Omental fat pad (tissue), 4 donors: ENCODE results near the gene RGS19. TPM values are rescaled to one million over a fixed set of nuclear protein-coding genes. Genes with fewer than 3 reads are reported as not detected.

Source experiments
- ATAC-seq: fragments of 150-250 bp; one replicate; pipeline ENCODE4 v1.9.1; 2016; ENCODE audit warnings: mild to moderate bottlenecking, moderate library complexity; ENCODE audit not compliant: low FRiP score
- DNase-seq: peaks from one replicate; pipeline ENCODE4 v3.0.0-alpha.2; 2019; ENCODE audit warnings: low spot score
- total RNA-seq, 4 donors: library from RNA; depleted of rRNA; stranded (reverse); fragments of >200 nt; gene quantifications; one replicate each; pipeline ENCODE4 v1.1.0, GENCODE V29; 2016
- TF ChIP-seq, protein P1 (sequence below), 3 donors: fragments of 450-650 bp; IDR thresholded peaks; one replicate each; pipeline ENCODE4 v1.5.1; 2016 to 2017; ENCODE audit warnings: antibody characterized with exemption in 3 of 3, mild to moderate bottlenecking in 3 of 3, moderate library complexity in 2 of 3

RGS19 gene
- total RNA-seq, 4 donors from 2014 or later, result 14.0 to 45.1 (median 29.3) TPM

- peak; percentile 26 for ATAC-seq
- TF ChIP-seq, protein P1, sequence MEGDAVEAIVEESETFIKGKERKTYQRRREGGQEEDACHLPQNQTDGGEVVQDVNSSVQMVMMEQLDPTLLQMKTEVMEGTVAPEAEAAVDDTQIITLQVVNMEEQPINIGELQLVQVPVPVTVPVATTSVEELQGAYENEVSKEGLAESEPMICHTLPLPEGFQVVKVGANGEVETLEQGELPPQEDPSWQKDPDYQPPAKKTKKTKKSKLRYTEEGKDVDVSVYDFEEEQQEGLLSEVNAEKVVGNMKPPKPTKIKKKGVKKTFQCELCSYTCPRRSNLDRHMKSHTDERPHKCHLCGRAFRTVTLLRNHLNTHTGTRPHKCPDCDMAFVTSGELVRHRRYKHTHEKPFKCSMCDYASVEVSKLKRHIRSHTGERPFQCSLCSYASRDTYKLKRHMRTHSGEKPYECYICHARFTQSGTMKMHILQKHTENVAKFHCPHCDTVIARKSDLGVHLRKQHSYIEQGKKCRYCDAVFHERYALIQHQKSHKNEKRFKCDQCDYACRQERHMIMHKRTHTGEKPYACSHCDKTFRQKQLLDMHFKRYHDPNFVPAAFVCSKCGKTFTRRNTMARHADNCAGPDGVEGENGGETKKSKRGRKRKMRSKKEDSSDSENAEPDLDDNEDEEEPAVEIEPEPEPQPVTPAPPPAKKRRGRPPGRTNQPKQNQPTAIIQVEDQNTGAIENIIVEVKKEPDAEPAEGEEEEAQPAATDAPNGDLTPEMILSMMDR (IDR thresholded peaks at IDR 0.05), result no peak
- no peak for DNase-seq
Measured at GRCh38 chr20:64064145-64064698, 15.1 kb downstream of the RGS19 start.

- TF ChIP-seq, protein P1 (IDR thresholded peaks at IDR 0.05), result no peak
- DNase-seq (no peak), ATAC-seq (peak; percentile 35)
Measured at GRCh38 chr20:64063389-64064144, 15.8 kb downstream of the RGS19 start.

DNA sequence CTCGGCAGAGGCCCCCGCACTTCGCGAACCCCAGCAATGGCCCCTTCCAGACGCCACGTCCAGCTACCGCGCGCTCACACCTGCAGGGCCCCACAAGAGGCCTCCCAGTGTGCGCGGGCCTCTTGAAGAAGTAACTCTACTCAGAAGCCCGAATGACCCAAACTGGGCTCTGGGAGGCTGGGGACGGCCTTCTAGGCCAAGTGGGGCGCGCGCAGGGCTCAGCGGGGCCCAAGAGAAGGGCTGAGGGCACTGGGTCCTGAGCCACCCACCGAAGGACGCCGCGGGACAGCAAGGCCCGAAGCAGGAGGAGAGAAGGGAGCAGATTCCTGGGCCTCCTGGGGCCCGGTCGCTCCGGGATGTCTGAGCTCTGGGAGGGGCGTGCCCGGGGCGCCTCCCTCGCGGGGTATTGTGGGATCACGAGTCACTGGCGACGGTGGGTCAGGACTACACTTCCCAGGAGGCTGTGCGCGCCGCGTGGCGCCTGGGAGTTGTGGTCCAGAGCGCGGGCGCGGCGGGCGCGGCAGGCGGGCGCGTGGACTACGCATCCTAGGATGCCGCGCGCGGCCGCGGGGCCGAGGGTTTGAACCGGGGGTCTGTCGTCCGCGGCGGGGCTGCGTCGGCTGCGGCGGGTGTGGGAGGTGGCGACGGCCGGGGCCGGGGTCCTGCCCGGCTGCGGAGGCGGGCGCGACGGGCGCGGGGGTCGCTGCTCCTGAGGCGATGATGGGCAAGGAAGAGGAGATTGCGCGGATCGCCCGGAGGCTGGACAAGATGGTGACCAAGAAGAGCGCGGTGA is 16.5 kb downstream of the RGS19 start, which contains the start of gene TCEA2:
Gene TCEA2, plus strand, starts transcription at position 603 of the 793 bp plus-strand sequence. Its CDS starts 115 bp downstream, at position 718.
- DNase-seq (peak; percentile 85), ATAC-seq (peak; percentile 92)
- TF ChIP-seq, protein P1 (IDR thresholded peaks at IDR 0.05), result no peak

GRCh38 chr20:64062276-64062595 is 17.1 kb downstream of the RGS19 start:
- no peak for ATAC-seq
- no peak for DNase-seq
- TF ChIP-seq, protein P1 (IDR thresholded peaks at IDR 0.05), result no peak

DNA sequence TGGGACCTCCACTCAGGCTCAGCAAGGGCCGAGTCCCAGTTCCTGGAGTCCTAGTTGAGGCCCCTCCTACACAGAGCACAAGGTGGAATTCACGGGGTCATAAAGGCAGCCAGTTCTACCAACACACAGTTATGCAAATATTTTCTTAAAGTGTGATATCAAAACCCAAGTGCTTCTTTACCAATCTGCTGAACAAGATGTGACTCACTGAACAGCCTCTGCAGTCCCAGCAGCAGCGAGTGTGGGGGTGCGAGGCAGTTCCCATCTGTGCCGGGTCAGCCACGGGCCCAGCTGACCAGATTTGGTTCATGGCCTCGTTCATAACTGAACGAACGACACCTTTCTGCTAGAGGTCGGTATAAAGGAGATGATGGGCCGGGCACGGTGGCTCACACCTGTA is 20.8 kb downstream of the RGS19 start:
- DNase-seq (no peak), ATAC-seq (no peak)
- TF ChIP-seq, protein P1 (IDR thresholded peaks at IDR 0.05), result no peak

- ATAC-seq, result peak; percentile 63
- DNase-seq, result peak; percentile 81
- TF ChIP-seq, protein P1 (IDR thresholded peaks at IDR 0.05), result peak in 1 of 3 donors; percentile 23
Measured at GRCh38 chr20:64057628-64058498, 21.5 kb downstream of the RGS19 start.
